HG02623 (cell line): ENCODE data around the gene TP53BP1.
A peak's percentile ranks its signal among the peaks of the same experiment; 100 is the strongest.
"Not testable (repeated sequence)": the region's sequence is repeated elsewhere in the genome, so short reads cannot be mapped to it uniquely, and the experiment has no call there.

Experiments used
- ATAC-seq: cut with Tn5 transposase; IDR thresholded peaks from one replicate; pipeline ENCODE4 v1.9.1; 2021; ENCODE audit warnings: moderate library complexity; ENCODE audit not compliant: unreplicated experiment

TP53BP1 gene

GRCh38 chr15:43492673-43493601 lies at the start of gene TP53BP1:
Gene TP53BP1 (minus strand): TSS chr15:43493156. CDS start chr15:43493043, 113 bp downstream.
- peak; percentile 98 for ATAC-seq

- ATAC-seq, result no peak
Measured at GRCh38 chr15:43541785-43542184, 48.8 kb upstream of the TP53BP1 start.

GRCh38 chr15:43538091-43538490 lies 45.1 kb upstream of the TP53BP1 start:
- no peak for ATAC-seq

GRCh38 chr15:43534897-43535296 lies 41.9 kb upstream of the TP53BP1 start:
- no peak for ATAC-seq

GRCh38 chr15:43532826-43533225 lies 39.9 kb upstream of the TP53BP1 start:
- not testable (repeated sequence) for ATAC-seq

- no peak for ATAC-seq
Measured at GRCh38 chr15:43531018-43531670, 38.2 kb upstream of the TP53BP1 start.

GRCh38 chr15:43529587-43530345 lies 36.8 kb upstream of the TP53BP1 start:
- ATAC-seq, result no peak

- no peak for ATAC-seq
Measured at GRCh38 chr15:43529141-43529540, 36.2 kb upstream of the TP53BP1 start.

- no peak for ATAC-seq
Measured at GRCh38 chr15:43528542-43529007, 35.6 kb upstream of the TP53BP1 start.

- no peak for ATAC-seq
Measured at GRCh38 chr15:43527802-43528541, 35.0 kb upstream of the TP53BP1 start.

- no peak for ATAC-seq
Measured at GRCh38 chr15:43527016-43527801, 34.3 kb upstream of the TP53BP1 start.

GRCh38 chr15:43526261-43526930 lies 33.4 kb upstream of the TP53BP1 start:
- ATAC-seq, result no peak

- ATAC-seq, result no peak
Measured at GRCh38 chr15:43525131-43525530, 32.2 kb upstream of the TP53BP1 start.

GRCh38 chr15:43524254-43524845 lies 31.4 kb upstream of the TP53BP1 start:
- no peak for ATAC-seq

GRCh38 chr15:43523646-43524045 lies 30.7 kb upstream of the TP53BP1 start:
- ATAC-seq, result no peak

GRCh38 chr15:43522247-43522646 lies 29.3 kb upstream of the TP53BP1 start:
- ATAC-seq, result no peak

GRCh38 chr15:43521419-43521818 lies 28.5 kb upstream of the TP53BP1 start:
- no peak for ATAC-seq

GRCh38 chr15:43520138-43520537 lies 27.2 kb upstream of the TP53BP1 start:
- no peak for ATAC-seq

- ATAC-seq, result no peak
Measured at GRCh38 chr15:43519196-43519595, 26.2 kb upstream of the TP53BP1 start.
